Measurements from ENCODE around the gene MOV10L1.

DNA sequence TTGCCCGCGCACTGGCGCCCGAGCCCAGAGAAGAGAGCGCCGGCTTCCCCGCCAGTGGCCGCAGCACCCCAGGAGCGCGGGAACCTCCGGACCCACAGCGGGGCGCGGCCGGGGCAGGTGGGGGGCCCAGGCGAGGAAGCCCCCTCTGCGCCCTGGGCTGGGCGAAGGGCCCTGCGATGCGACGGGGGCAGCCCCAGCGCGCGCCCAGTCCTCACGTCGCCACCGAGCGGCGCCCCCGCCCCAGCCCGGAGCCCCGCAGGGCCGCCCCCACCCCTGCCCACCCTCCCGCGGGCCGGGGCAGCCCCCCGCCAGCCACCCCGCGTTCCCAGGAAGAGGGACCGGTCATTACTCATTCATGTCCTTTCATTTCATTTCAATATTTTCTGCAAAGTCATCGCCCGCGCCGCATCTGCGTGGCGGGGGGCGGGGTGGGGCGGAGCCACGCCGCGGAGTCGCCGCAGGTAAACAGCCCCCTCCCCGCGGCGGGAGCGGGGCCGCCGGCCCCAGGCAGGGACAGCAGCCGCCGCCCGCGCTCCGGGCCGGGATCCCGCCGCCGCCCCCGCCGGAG lies 80.1 kb downstream of the MOV10L1 start:
- TF ChIP-seq, protein P1, sequence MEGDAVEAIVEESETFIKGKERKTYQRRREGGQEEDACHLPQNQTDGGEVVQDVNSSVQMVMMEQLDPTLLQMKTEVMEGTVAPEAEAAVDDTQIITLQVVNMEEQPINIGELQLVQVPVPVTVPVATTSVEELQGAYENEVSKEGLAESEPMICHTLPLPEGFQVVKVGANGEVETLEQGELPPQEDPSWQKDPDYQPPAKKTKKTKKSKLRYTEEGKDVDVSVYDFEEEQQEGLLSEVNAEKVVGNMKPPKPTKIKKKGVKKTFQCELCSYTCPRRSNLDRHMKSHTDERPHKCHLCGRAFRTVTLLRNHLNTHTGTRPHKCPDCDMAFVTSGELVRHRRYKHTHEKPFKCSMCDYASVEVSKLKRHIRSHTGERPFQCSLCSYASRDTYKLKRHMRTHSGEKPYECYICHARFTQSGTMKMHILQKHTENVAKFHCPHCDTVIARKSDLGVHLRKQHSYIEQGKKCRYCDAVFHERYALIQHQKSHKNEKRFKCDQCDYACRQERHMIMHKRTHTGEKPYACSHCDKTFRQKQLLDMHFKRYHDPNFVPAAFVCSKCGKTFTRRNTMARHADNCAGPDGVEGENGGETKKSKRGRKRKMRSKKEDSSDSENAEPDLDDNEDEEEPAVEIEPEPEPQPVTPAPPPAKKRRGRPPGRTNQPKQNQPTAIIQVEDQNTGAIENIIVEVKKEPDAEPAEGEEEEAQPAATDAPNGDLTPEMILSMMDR (conservative IDR thresholded peaks at IDR 0.05; ENCODE audit: low read depth, low read length): no peak
- no peak for TF ChIP-seq EZH2 (IDR thresholded peaks at IDR 0.05; ENCODE audit: borderline replicate concordance, low read depth, low read length, poor library complexity, severe bottlenecking)
